Fibroblast of pulmonary artery (primary cell): ENCODE results near the gene TCTN3.
A peak's percentile ranks its signal among the peaks of the same experiment; 100 is the strongest.

Experiments
- DNase-seq: peaks from one replicate; pipeline ENCODE4 v3.0.0-alpha.2; 2010; ENCODE audit warnings: low read depth
- H3K4me3 ChIP-seq: replicated peaks from 2 replicates; pipeline ENCODE4 v1.5.1; 2011; ENCODE audit warnings: low read depth, mild to moderate bottlenecking, control low read depth, low read length, moderate library complexity
- CTCF ChIP-seq: IDR thresholded peaks from 2 replicates; pipeline ENCODE4 v1.5.1; 2011; ENCODE audit warnings: mild to moderate bottlenecking, control low read depth, low read length, inconsistent platforms; ENCODE audit errors: missing control alignments

TCTN3 gene

GRCh38 chr10:95663496-95663895 lies 30.2 kb downstream of the TCTN3 start:
- no peak for TF ChIP-seq CTCF
- DNase-seq, result no peak

GRCh38 chr10:95661818-95662217 lies 31.9 kb downstream of the TCTN3 start:
- H3K4me3 ChIP-seq, result no peak overlapping the region
- no peak for DNase-seq
- TF ChIP-seq CTCF, result no peak

More at GRCh38 chr10:95663496-95663895, 30.2 kb downstream of the TCTN3 start:
- H3K4me3 ChIP-seq, result no peak overlapping the region

GRCh38 chr10:95660283-95660682 lies 33.4 kb downstream of the TCTN3 start:
- no peak overlapping the region for H3K4me3 ChIP-seq
- DNase-seq, result peak; percentile 33
- TF ChIP-seq CTCF, result no peak

- no peak for TF ChIP-seq CTCF
- no peak for DNase-seq
- peak overlapping the region; percentile 77 for H3K4me3 ChIP-seq
Measured at GRCh38 chr10:95657250-95657649, 36.5 kb downstream of the TCTN3 start.

GRCh38 chr10:95656291-95657164 lies 37.2 kb downstream of the TCTN3 start, which contains the start of gene ALDH18A1:
TSS of gene ALDH18A1 (minus strand) at chr10:95656711. CDS start at chr10:95653377, 3,334 bp downstream.
- H3K4me3 ChIP-seq, result peak within 1 kb of the TSS; percentile 77
- peak; percentile 92 for DNase-seq
- no peak for TF ChIP-seq CTCF

- DNase-seq, result peak; percentile 29
- H3K4me3 ChIP-seq, result peak overlapping the region; percentile 77
- no peak for TF ChIP-seq CTCF
Measured at GRCh38 chr10:95655571-95656290, 38.0 kb downstream of the TCTN3 start.
